ENCODE measurements around the gene ASNSD1. TPM values are rescaled to one million over a fixed set of nuclear protein-coding genes. Genes with fewer than 3 reads are reported as not detected.

ASNSD1 gene
- total RNA-seq, 4 donors from 2014 or later, result 28.9 to 32.8 (median 30.6) TPM

- intact Hi-C loops (cut with DNase I; ENCODE audit: low total_unique reads), result no loop called here
- DNase-seq (ENCODE audit: low spot score in 2 of 2), result no peak
- 79 to 86% methylated on average over 9 of the region's 9 CpGs for WGBS, 2 donors
- TF ChIP-seq POLR2A (IDR thresholded peaks at IDR 0.05), result no peak
- TF ChIP-seq, protein P1, sequence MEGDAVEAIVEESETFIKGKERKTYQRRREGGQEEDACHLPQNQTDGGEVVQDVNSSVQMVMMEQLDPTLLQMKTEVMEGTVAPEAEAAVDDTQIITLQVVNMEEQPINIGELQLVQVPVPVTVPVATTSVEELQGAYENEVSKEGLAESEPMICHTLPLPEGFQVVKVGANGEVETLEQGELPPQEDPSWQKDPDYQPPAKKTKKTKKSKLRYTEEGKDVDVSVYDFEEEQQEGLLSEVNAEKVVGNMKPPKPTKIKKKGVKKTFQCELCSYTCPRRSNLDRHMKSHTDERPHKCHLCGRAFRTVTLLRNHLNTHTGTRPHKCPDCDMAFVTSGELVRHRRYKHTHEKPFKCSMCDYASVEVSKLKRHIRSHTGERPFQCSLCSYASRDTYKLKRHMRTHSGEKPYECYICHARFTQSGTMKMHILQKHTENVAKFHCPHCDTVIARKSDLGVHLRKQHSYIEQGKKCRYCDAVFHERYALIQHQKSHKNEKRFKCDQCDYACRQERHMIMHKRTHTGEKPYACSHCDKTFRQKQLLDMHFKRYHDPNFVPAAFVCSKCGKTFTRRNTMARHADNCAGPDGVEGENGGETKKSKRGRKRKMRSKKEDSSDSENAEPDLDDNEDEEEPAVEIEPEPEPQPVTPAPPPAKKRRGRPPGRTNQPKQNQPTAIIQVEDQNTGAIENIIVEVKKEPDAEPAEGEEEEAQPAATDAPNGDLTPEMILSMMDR (IDR thresholded peaks at IDR 0.05), result no peak
- H3K4me3 ChIP-seq (ENCODE audit: low read depth, poor library complexity, severe bottlenecking), result no peak overlapping the region
These were observed 32.3 kb upstream of the ASNSD1 start for GRCh38 chr2:189628817-189629530.

- H3K4me3 ChIP-seq (ENCODE audit: low read depth, poor library complexity, severe bottlenecking), result no peak overlapping the region
- DNase-seq (ENCODE audit: low spot score in 2 of 2), result no peak
- WGBS, 2 donors, result 60 to 66% methylated on average over 10 of the region's 10 CpGs
- TF ChIP-seq, protein P1 (IDR thresholded peaks at IDR 0.05), result no peak
- no peak for TF ChIP-seq POLR2A (IDR thresholded peaks at IDR 0.05)
- intact Hi-C loops (cut with DNase I; ENCODE audit: low total_unique reads), result no loop called here
These were observed 31.5 kb upstream of the ASNSD1 start for GRCh38 chr2:189629531-189630453.

- no peak overlapping the region for H3K4me3 ChIP-seq (ENCODE audit: low read depth, poor library complexity, severe bottlenecking)
- intact Hi-C loops (cut with DNase I; ENCODE audit: low total_unique reads), result no loop called here
- TF ChIP-seq, protein P1 (IDR thresholded peaks at IDR 0.05), result no peak
- TF ChIP-seq POLR2A (IDR thresholded peaks at IDR 0.05), result no peak
- no peak for DNase-seq (ENCODE audit: low spot score in 2 of 2)
- WGBS, 2 donors, result 62 to 78% methylated on average over 4 of the region's 4 CpGs
These were observed 29.4 kb upstream of the ASNSD1 start for GRCh38 chr2:189631849-189632248.

- intact Hi-C loops (cut with DNase I; ENCODE audit: low total_unique reads), result no loop called here
- no peak overlapping the region for H3K4me3 ChIP-seq (ENCODE audit: low read depth, poor library complexity, severe bottlenecking)
- WGBS, 2 donors, result 84 to 93% methylated on average over 5 of the region's 5 CpGs
- DNase-seq (ENCODE audit: low spot score in 2 of 2), result no peak
- TF ChIP-seq, protein P1 (IDR thresholded peaks at IDR 0.05), result no peak
- no peak for TF ChIP-seq POLR2A (IDR thresholded peaks at IDR 0.05)
These were observed 27.9 kb upstream of the ASNSD1 start for GRCh38 chr2:189633392-189633811.

DNA sequence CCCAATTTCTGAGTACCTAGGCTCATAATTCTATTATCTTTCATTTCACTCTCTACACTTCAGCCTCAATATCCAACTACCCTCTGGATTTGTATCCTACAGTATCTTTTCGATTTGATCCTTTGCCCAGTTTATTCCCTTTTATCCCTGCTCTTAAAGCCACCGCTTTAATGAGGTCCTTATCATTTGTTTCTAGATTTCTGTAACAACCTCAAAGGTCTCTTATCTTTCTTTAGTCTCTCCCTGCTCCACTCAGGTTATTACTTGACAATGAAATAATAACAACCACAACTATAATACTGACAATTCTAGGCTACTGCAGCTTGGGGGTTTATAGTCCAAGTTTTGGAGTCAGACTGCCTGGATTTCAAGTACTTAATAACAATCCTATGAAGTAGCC lies 25.9 kb upstream of the ASNSD1 start:
- TF ChIP-seq, protein P1 (IDR thresholded peaks at IDR 0.05), result no peak
- no peak for TF ChIP-seq POLR2A (IDR thresholded peaks at IDR 0.05)
- no peak for DNase-seq (ENCODE audit: low spot score in 2 of 2)
- H3K4me3 ChIP-seq (ENCODE audit: low read depth, poor library complexity, severe bottlenecking), result no peak overlapping the region
- WGBS, 2 donors, result 87 to 88% methylated on average over 2 of the region's 2 CpGs
- intact Hi-C loops (cut with DNase I; ENCODE audit: low total_unique reads), result no loop called here
